CD14-positive monocyte (primary cell): ENCODE results near the gene VSTM4. TPM values are rescaled to one million over a fixed set of nuclear protein-coding genes. Genes with fewer than 3 reads are reported as not detected.

Source experiments
- DNase-seq, 3 donors: peaks; one replicate each; pipeline ENCODE4 v3.0.0-alpha.2; 2011 to 2022
- H2AFZ ChIP-seq: 2 replicates; pipeline ENCODE4 v1.6.0; 2012; ENCODE audit warnings: mild to moderate bottlenecking, low read depth, low read length, inconsistent platforms; ENCODE audit not compliant: insufficient read depth, poor library complexity, severe bottlenecking
- H3K27ac ChIP-seq, 2 donors: 1 replicate in 1 of 2; 2 replicates in 1 of 2; pipeline ENCODE4 v1.5.1; 2012 to 2013; ENCODE audit warnings: low read length in 2 of 2, control low read depth in 1 of 2, inconsistent platforms in 1 of 2, low read depth in 1 of 2, mild to moderate bottlenecking in 1 of 2
- H3K27me3 ChIP-seq, 2 donors: one replicate each; pipeline versions ENCODE4 v1.6.0 to v1.6.1; 2011 to 2013; ENCODE audit warnings: low read length in 2 of 2; ENCODE audit not compliant: control insufficient read depth in 2 of 2, insufficient read depth in 2 of 2
- H3K36me3 ChIP-seq, 2 donors: replicated peaks in 1 of 2; 1 replicate in 1 of 2; 2 replicates in 1 of 2; pipeline versions ENCODE4 v1.5.1 to v1.6.1; 2012 to 2013; ENCODE audit warnings: low read length in 2 of 2, control low read depth in 1 of 2, inconsistent platforms in 1 of 2, mild to moderate bottlenecking in 1 of 2; ENCODE audit not compliant: insufficient read depth in 2 of 2, control insufficient read depth in 1 of 2
- H3K4me1 ChIP-seq, 2 donors: 1 replicate in 1 of 2; 2 replicates in 1 of 2; pipeline versions ENCODE4 v1.5.1 to v1.6.1; 2012 to 2013; ENCODE audit warnings: low read length in 2 of 2, control low read depth in 1 of 2, inconsistent platforms in 1 of 2, mild to moderate bottlenecking in 1 of 2, moderate library complexity in 1 of 2; ENCODE audit not compliant: insufficient read depth in 2 of 2, control insufficient read depth in 1 of 2
- H3K4me2 ChIP-seq: replicated peaks from 2 replicates; pipeline ENCODE3; 2012; ENCODE audit warnings: low read length, moderate library complexity, mild to moderate bottlenecking; ENCODE audit not compliant: poor library complexity, severe bottlenecking; ENCODE audit errors: extremely low read depth
- H3K4me3 ChIP-seq, 3 experiments: fragments of 200-600 bp in 1 of 3; sonication (generic) in 1 of 3; replicated peaks in 1 of 3; 1 replicate in 2 of 3; 2 replicates in 1 of 3; pipeline ENCODE4 v1.5.1; 2011 to 2013; ENCODE audit warnings: low read length in 3 of 3, mild to moderate bottlenecking in 3 of 3, control low read depth in 2 of 3, low read depth in 2 of 3, inconsistent platforms in 1 of 3, moderate library complexity in 1 of 3
- H3K79me2 ChIP-seq: 2 replicates; pipeline ENCODE4 v1.6.0; 2012; ENCODE audit warnings: mild to moderate bottlenecking, control low read depth, inconsistent platforms, low read length, moderate library complexity; ENCODE audit not compliant: insufficient read depth
- H3K9ac ChIP-seq: 2 replicates; pipeline ENCODE4 v1.6.0; 2017; ENCODE audit warnings: low read length, mild to moderate bottlenecking; ENCODE audit not compliant: insufficient read depth, poor library complexity, severe bottlenecking
- H3K9me3 ChIP-seq, 2 donors: replicated peaks in 1 of 2; 1 replicate in 1 of 2; 2 replicates in 1 of 2; pipeline versions ENCODE4 v1.5.1 to v1.6.1; 2012 to 2013; ENCODE audit warnings: low read length in 2 of 2, control low read depth in 1 of 2; ENCODE audit not compliant: control insufficient read depth in 1 of 2, insufficient read depth in 1 of 2
- H4K20me1 ChIP-seq: 2 replicates; pipeline ENCODE4 v1.6.0; 2012; ENCODE audit warnings: mild to moderate bottlenecking, low read length, control low read depth, moderate library complexity; ENCODE audit not compliant: insufficient read depth
- H3K27ac Mint-ChIP-seq, 7 donors: one replicate each; pipeline ENCODE4 v1.8.0; 2020; ENCODE audit warnings: mild to moderate bottlenecking in 7 of 7, mixed read lengths in 7 of 7, moderate library complexity in 6 of 7, inconsistent platforms in 2 of 7
- H3K27me3 Mint-ChIP-seq, 3 donors: one replicate each; pipeline ENCODE4 v1.8.0; 2021 to 2022; ENCODE audit warnings: low read depth in 3 of 3, mild to moderate bottlenecking in 3 of 3, mixed read lengths in 3 of 3, moderate library complexity in 3 of 3, inconsistent platforms in 1 of 3
- H3K36me3 Mint-ChIP-seq, 2 donors: one replicate each; pipeline ENCODE4 v1.8.0; 2020; ENCODE audit warnings: mixed read lengths in 2 of 2, inconsistent platforms in 1 of 2, mild to moderate bottlenecking in 1 of 2
- H3K4me1 Mint-ChIP-seq: one replicate; pipeline ENCODE4 v1.8.0; 2020; ENCODE audit warnings: mild to moderate bottlenecking, mixed read lengths
- H3K4me3 Mint-ChIP-seq, 2 donors: one replicate each; pipeline ENCODE4 v1.8.0; 2020; ENCODE audit warnings: mild to moderate bottlenecking in 2 of 2, mixed read lengths in 2 of 2, moderate library complexity in 1 of 2
- H3K9me3 Mint-ChIP-seq, 7 donors: one replicate each; pipeline ENCODE4 v1.8.0; 2020 to 2022; ENCODE audit warnings: mixed read lengths in 7 of 7, mild to moderate bottlenecking in 6 of 7, moderate library complexity in 6 of 7, inconsistent platforms in 2 of 7
- WGBS: methylation state at CpG from one replicate; pipeline ENCODE4 v1.1.5; 2013; ENCODE audit warnings: missing lambda C conversion rate; ENCODE audit not compliant: insufficient coverage; 5-methylcytosine and 5-hydroxymethylcytosine counted together
- intact Hi-C, 2 donors: fragments of 100-400 bp; cut with micrococcal nuclease; formaldehyde crosslinking; loops; one replicate each; pipeline versions ENCODE4 v1.15.0 to v1.15.1; 2023
- polyA plus RNA-seq, 3 donors: library from polyadenylated mRNA; depleted of rRNA in 1 of 3; unstranded in 2 of 3; stranded (reverse) in 1 of 3; fragments of 300-500 nt in 2 of 3; fragments of >200 nt in 1 of 3; fragmentation: Illumina TruSeq in 2 of 3; gene quantifications; 1 replicate in 2 of 3; 2 replicates in 1 of 3; pipeline ENCODE4 v1.2.3, GENCODE V29; 2012 to 2021
- TF ChIP-seq, protein P1 (sequence below): fragments of 200-600 bp; IDR thresholded peaks from one replicate; pipeline ENCODE4 v1.8.0; 2022; ENCODE audit warnings: antibody characterized with exemption, mild to moderate bottlenecking

Gene VSTM4
- polyA plus RNA-seq, 3 donors, result not detected

DNA sequence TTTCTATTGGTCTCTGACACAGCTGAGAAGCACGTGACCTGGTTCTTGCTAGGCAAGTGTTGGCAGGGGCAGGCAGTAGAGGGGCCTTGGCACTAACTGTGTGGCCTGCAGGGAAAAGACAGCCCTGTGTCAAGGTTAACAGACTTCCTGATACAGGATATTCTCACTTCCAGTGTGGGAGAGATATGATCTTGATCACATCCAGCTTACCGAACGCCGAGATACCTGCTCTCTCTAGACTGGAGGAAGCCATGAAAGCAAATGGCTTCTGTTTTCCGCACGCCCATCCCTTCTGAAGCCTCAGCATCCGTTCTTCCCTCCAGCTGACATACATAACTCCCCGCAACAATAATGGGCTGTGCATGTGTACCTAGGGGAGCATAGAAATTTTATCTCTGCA is 79.4 kb downstream of the VSTM4 start:
- Histone ChIP-seq H3K27me3 (no peaks in the 10 kb centered on the region), H3K9me3 (no peaks in the 10 kb centered on the region), H4K20me1 (no peaks in the 10 kb centered on the region), H3K27ac (no peak overlapping the region), H3K4me3 (no peak overlapping the region), H3K79me2 (no peaks in the 10 kb centered on the region), H3K4me2 (no peak overlapping the region), H2AFZ (no peak overlapping the region), H3K36me3 (no peaks in the 10 kb centered on the region), H3K4me1 (no peaks in the 10 kb centered on the region), H3K9ac (no peak overlapping the region)
- Mint-ChIP-seq H3K9me3 (peaks cover 0 to 2% (median 0%) of the 10 kb centered on the region in 7 donors), H3K27me3 (peaks cover 0 to 2% (median 1%) of the 10 kb centered on the region in 3 donors), H3K4me1 (no peaks in the 10 kb centered on the region), H3K4me3 (no peak overlapping the region), H3K27ac (no peak overlapping the region), H3K36me3 (no peaks in the 10 kb centered on the region)
- WGBS, result no CpG with 5 or more reads among the region's 8 CpGs
- intact Hi-C loops, result no loop called here
- no peak for DNase-seq
- TF ChIP-seq, protein P1, sequence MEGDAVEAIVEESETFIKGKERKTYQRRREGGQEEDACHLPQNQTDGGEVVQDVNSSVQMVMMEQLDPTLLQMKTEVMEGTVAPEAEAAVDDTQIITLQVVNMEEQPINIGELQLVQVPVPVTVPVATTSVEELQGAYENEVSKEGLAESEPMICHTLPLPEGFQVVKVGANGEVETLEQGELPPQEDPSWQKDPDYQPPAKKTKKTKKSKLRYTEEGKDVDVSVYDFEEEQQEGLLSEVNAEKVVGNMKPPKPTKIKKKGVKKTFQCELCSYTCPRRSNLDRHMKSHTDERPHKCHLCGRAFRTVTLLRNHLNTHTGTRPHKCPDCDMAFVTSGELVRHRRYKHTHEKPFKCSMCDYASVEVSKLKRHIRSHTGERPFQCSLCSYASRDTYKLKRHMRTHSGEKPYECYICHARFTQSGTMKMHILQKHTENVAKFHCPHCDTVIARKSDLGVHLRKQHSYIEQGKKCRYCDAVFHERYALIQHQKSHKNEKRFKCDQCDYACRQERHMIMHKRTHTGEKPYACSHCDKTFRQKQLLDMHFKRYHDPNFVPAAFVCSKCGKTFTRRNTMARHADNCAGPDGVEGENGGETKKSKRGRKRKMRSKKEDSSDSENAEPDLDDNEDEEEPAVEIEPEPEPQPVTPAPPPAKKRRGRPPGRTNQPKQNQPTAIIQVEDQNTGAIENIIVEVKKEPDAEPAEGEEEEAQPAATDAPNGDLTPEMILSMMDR, result no peak

DNA sequence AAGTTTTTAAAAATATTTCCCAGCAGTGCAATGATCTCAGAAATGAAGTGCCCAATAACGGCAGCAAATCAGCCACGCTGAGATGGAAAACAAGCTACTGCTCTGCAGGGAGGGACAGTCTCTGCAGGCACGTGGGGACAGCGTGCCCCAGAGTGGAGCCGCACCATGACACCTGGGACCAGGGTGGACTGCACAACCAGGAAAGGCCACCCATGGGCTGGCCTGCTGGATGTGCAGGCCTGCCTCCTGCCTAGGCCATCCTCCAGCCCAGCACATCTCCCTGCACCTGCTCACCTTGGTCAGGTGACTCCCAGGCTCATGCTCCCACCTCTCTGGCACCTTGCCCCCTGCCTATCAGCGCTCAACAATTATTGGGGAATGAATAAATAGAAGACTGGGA is 80.4 kb downstream of the VSTM4 start:
- Histone ChIP-seq H3K27ac (no peak overlapping the region), H3K79me2 (no peaks in the 10 kb centered on the region), H3K4me2 (no peak overlapping the region), H2AFZ (no peak overlapping the region), H3K4me1 (no peaks in the 10 kb centered on the region), H4K20me1 (no peaks in the 10 kb centered on the region), H3K36me3 (no peaks in the 10 kb centered on the region), H3K27me3 (no peaks in the 10 kb centered on the region), H3K9me3 (no peaks in the 10 kb centered on the region), H3K9ac (no peak overlapping the region), H3K4me3 (no peak overlapping the region)
- Mint-ChIP-seq H3K36me3 (no peaks in the 10 kb centered on the region), H3K4me1 (no peaks in the 10 kb centered on the region), H3K9me3 (peaks cover 0 to 2% (median 0%) of the 10 kb centered on the region in 7 donors), H3K27ac (no peak overlapping the region), H3K4me3 (no peak overlapping the region), H3K27me3 (peaks cover 0 to 3% (median 2%) of the 10 kb centered on the region in 3 donors)
- DNase-seq, result no peak
- intact Hi-C loops, result no loop called here
- TF ChIP-seq, protein P1, result no peak
- 97% methylated on average over 5 of the region's 6 CpGs for WGBS
